HFF-Myc (cell line): ENCODE measurements around the gene BGN.

ENCODE experiments used
- DNase-seq: peaks from one replicate; pipeline ENCODE4 v3.0.0-alpha.2; 2011; ENCODE audit warnings: low read depth; ENCODE audit errors: extremely low read depth
- H3K4me3 ChIP-seq: replicated peaks from 2 replicates; pipeline ENCODE4 v1.5.1; 2011; ENCODE audit warnings: low read depth, mild to moderate bottlenecking, control low read depth, low read length
- CTCF ChIP-seq: IDR thresholded peaks from 2 replicates; pipeline ENCODE4 v1.5.1; 2012; ENCODE audit warnings: mild to moderate bottlenecking, low read depth, low read length, control low read depth; ENCODE audit errors: missing control alignments

BGN gene

GRCh38 chrX:153460826-153461225 lies 34.0 kb upstream of the BGN start:
- no peak for DNase-seq
- H3K4me3 ChIP-seq, result no peak overlapping the region
- TF ChIP-seq CTCF, result peak; percentile 66

- no peak for TF ChIP-seq CTCF
- DNase-seq, result no peak
- H3K4me3 ChIP-seq, result no peak overlapping the region
These were observed 32.5 kb upstream of the BGN start for GRCh38 chrX:153462291-153462690.

DNA sequence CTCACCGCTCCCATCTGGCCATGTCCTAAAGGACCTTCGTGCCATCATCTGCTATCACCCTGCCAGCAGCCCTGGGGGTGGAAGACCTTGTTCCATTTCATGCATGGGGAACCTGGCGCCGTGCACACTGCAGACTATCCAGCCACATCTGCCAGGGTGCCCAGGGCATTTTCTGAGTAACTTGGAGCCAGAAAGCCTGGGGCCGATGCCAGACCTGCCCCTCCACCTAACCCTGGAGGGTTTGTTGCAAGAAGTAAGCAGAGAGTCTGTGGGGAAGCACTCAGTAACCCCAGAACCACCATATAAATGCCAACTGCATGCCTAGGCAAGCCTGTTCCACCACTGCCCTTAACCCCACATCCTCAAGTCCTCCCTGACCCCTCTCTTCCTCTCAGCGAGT lies 31.7 kb upstream of the BGN start:
- no peak for DNase-seq
- no peak overlapping the region for H3K4me3 ChIP-seq
- no peak for TF ChIP-seq CTCF

GRCh38 chrX:153463556-153463955 lies 31.2 kb upstream of the BGN start:
- DNase-seq, result no peak
- no peak for TF ChIP-seq CTCF
- H3K4me3 ChIP-seq, result no peak overlapping the region

- H3K4me3 ChIP-seq, result no peak overlapping the region
- DNase-seq, result no peak
- no peak for TF ChIP-seq CTCF
These were observed 30.7 kb upstream of the BGN start for GRCh38 chrX:153464116-153464515.

GRCh38 chrX:153465691-153466380 lies 28.9 kb upstream of the BGN start:
- DNase-seq, result no peak
- no peak for TF ChIP-seq CTCF
- H3K4me3 ChIP-seq, result no peak overlapping the region
